PC-3 (cell line): ENCODE results near the gene ENTPD2. TPM values are rescaled to one million over a fixed set of nuclear protein-coding genes. Genes with fewer than 3 reads are reported as not detected.
A peak's percentile ranks its signal among the peaks of the same experiment; 100 is the strongest.

Experiments
- ATAC-seq: fragments of 200-7000 bp; cut with Tn5 transposase; 2 replicates; pipeline ENCODE4 v1.9.1; 2020; ENCODE audit warnings: mild to moderate bottlenecking, moderate library complexity
- BruUV-seq: library from RNA; stranded (reverse); fragments of 400-500 nt; replicated peaks from 2 replicates; lab custom pipeline; 2021; lab: Mats Ljungman, UMichigan
- CTCF ChIA-PET: fragments of 300-600 bp; sonication (Branson Sonifier 250); formaldehyde crosslinking; loops from one replicate; lab custom pipeline; 2022; ENCODE audit warnings: antibody characterized with exemption; lab: Charles Lee
- POLR2A ChIA-PET: fragments of 300-600 bp; sonication (Branson Sonifier 250); formaldehyde crosslinking; loops from one replicate; lab custom pipeline; 2022; ENCODE audit warnings: antibody characterized with exemption; ENCODE audit not compliant: unreplicated experiment; lab: Charles Lee
- DNase-seq: peaks from one replicate; pipeline ENCODE4 v3.0.0-alpha.2; 2015
- H2AFZ ChIP-seq: fragments of 300-600 bp; sonication (generic); 2 replicates; pipeline ENCODE4 v1.6.0; 2016; ENCODE audit warnings: antibody characterized with exemption, low read length
- H3F3A ChIP-seq: fragments of 300-600 bp; sonication (generic); one replicate; pipeline ENCODE4 v1.6.0; 2017; ENCODE audit warnings: antibody characterized with exemption, low read length, control low read depth, mild to moderate bottlenecking; ENCODE audit not compliant: unreplicated experiment
- H3K27ac ChIP-seq: fragments of 300-600 bp; sonication (generic); 2 replicates; pipeline ENCODE4 v1.5.1; 2016; ENCODE audit warnings: mild to moderate bottlenecking, low read length
- H3K27me3 ChIP-seq: fragments of 300-600 bp; sonication (generic); 2 replicates; pipeline ENCODE4 v1.6.1; 2016; ENCODE audit warnings: low read length, mixed read lengths
- H3K36me3 ChIP-seq: fragments of 300-600 bp; sonication (generic); 2 replicates; pipeline ENCODE4 v1.6.1; 2016; ENCODE audit warnings: low read depth, mixed run types, low read length, mixed read lengths
- H3K4me1 ChIP-seq: fragments of 300-600 bp; sonication (generic); 2 replicates; pipeline ENCODE4 v1.5.1; 2016; ENCODE audit warnings: low read length; ENCODE audit not compliant: insufficient read depth
- H3K4me2 ChIP-seq: fragments of 300-600 bp; sonication (generic); 2 replicates; pipeline ENCODE4 v1.6.0; 2016; ENCODE audit warnings: low read length
- H3K4me3 ChIP-seq: fragments of 300-600 bp; sonication (generic); 2 replicates; pipeline ENCODE4 v1.5.1; 2016; ENCODE audit warnings: mild to moderate bottlenecking, low read length, mixed read lengths
- H3K79me2 ChIP-seq: fragments of 300-600 bp; sonication (generic); 2 replicates; pipeline ENCODE4 v1.6.1; 2017; ENCODE audit warnings: low read length, mixed read lengths
- H3K9ac ChIP-seq: fragments of 300-600 bp; sonication (generic); 2 replicates; pipeline ENCODE4 v1.6.0; 2016; ENCODE audit warnings: mild to moderate bottlenecking, low read length
- H3K9me2 ChIP-seq: fragments of 300-600 bp; sonication (generic); replicated peaks from 2 replicates; pipeline ENCODE4 v1.6.1; 2016; ENCODE audit warnings: mixed run types, low read length, mixed read lengths
- H3K9me3 ChIP-seq: fragments of 300-600 bp; sonication (generic); 2 replicates; pipeline ENCODE4 v1.6.1; 2016; ENCODE audit warnings: low read length, mixed read lengths
- H4K20me1 ChIP-seq: fragments of 300-600 bp; sonication (generic); 2 replicates; pipeline ENCODE4 v1.6.1; 2016; ENCODE audit warnings: low read length, mixed read lengths
- CTCF ChIP-seq: fragments of 300-600 bp; sonication (generic); conservative IDR thresholded peaks from 2 replicates; pipeline ENCODE4 v1.5.1; 2017; ENCODE audit warnings: antibody characterized with exemption, low read depth, mild to moderate bottlenecking, low read length
- EZH2 ChIP-seq: fragments of 300-600 bp; sonication (generic); IDR thresholded peaks from one replicate; pipeline ENCODE4 v1.6.1; 2017; ENCODE audit warnings: antibody characterized with exemption, mild to moderate bottlenecking, low read length; ENCODE audit not compliant: unreplicated experiment
- EZH2phosphoT487 ChIP-seq: fragments of 300-600 bp; sonication (generic); IDR thresholded peaks from 2 replicates; pipeline ENCODE4 v1.6.1; 2018; ENCODE audit warnings: mild to moderate bottlenecking, antibody characterized with exemption, low read length, borderline replicate concordance
- intact Hi-C: fragments of 100-400 bp; cut with micrococcal nuclease; formaldehyde crosslinking; loops from 2 replicates; pipeline ENCODE4 v1.9.0; 2023
- total RNA-seq: library from RNA; depleted of rRNA; stranded (reverse); fragments of >200 nt; gene quantifications from 2 replicates; pipeline ENCODE4 v1.2.3, GENCODE V29; 2014

ENTPD2 gene
- total RNA-seq, 1 experiment from 2014 or later = 1.3 TPM

- H3K9me3 ChIP-seq = no peaks in the 10 kb centered on the region
- no peaks in the 10 kb centered on the region for H3K36me3 ChIP-seq
- H3K4me2 ChIP-seq = no peak overlapping the region
- intact Hi-C loops = no loop called here
- H3K79me2 ChIP-seq = no peaks in the 10 kb centered on the region
- H3F3A ChIP-seq = no peaks in the 10 kb centered on the region
- H3K27ac ChIP-seq = no peak overlapping the region
- H2AFZ ChIP-seq = no peak overlapping the region
- no peaks in the 10 kb centered on the region for H3K9me2 ChIP-seq
- no peaks in the 10 kb centered on the region for H4K20me1 ChIP-seq
- no peak overlapping the region for H3K4me3 ChIP-seq
- no TSS peak for BruUV-seq
- TF ChIP-seq EZH2 (no peak), EZH2phosphoT487 (no peak), CTCF (no peak)
- ChIA-PET POLR2A (no interaction called here), CTCF (no interaction called here)
- H3K27me3 ChIP-seq = no peaks in the 10 kb centered on the region
- DNase-seq (no peak), ATAC-seq (no peak)
- no peaks in the 10 kb centered on the region for H3K4me1 ChIP-seq
- H3K9ac ChIP-seq = no peak overlapping the region
Measured at GRCh38 chr9:137011907-137012675, 41.8 kb downstream of the ENTPD2 start.

- H3K9ac ChIP-seq = no peak overlapping the region
- no peak overlapping the region for H3K4me2 ChIP-seq
- ChIA-PET POLR2A (no interaction called here), CTCF (no interaction called here)
- no peak overlapping the region for H2AFZ ChIP-seq
- H3K27ac ChIP-seq = no peak overlapping the region
- H3K36me3 ChIP-seq = no peaks in the 10 kb centered on the region
- ATAC-seq = no peak
- no peaks in the 10 kb centered on the region for H3K9me3 ChIP-seq
- no peaks in the 10 kb centered on the region for H3K79me2 ChIP-seq
- no peak for TF ChIP-seq EZH2phosphoT487
- no peak for TF ChIP-seq CTCF
- no peak for TF ChIP-seq EZH2
- no peak overlapping the region for H3K4me3 ChIP-seq
- no peak for DNase-seq
- no peaks in the 10 kb centered on the region for H3K9me2 ChIP-seq
- H3K27me3 ChIP-seq = no peaks in the 10 kb centered on the region
- H3F3A ChIP-seq = no peaks in the 10 kb centered on the region
- TSS peak; percentile 18 for BruUV-seq
- intact Hi-C loops = no loop called here
- no peaks in the 10 kb centered on the region for H4K20me1 ChIP-seq
- no peaks in the 10 kb centered on the region for H3K4me1 ChIP-seq
Measured at GRCh38 chr9:137011156-137011555, 42.7 kb downstream of the ENTPD2 start.

DNA sequence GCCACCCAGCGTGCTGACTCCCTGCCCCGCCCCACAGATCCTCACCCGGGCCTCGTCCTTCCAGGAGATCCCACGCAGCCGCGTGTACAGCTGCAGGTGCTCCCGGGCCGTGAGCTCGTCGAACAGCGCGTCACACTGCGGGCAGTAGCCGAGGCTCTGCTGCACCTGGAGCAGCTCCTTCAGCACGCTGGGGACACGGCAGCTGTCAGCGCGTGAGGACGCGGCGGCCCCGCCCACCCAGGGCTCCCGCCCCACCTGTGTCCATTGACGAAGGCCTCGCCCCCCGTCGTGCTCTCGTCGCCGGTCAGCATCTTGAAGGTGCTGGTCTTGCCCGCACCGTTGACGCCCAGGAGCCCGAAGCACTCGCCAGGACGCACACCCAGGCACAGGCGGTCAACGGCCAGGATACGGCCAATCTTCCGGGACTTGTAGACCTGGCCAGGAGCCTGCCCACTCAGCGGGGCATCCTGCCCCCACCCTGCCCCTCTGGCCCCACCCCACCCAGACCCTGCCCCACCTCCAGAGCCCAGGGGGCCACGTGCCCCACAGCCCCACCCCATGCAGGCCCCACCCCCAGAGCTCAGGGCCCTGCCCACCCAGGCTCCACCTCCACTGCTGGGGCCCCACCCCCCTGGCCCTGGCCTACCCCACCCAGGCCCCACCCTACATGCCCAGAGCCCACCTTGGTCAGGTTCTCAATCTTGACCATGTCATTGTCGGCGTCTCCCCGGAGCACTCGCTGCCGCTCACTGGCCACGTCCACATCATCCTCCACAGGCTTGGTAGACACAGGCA, 43.7 kb downstream of the ENTPD2 start:
- CTCF ChIA-PET = no interaction called here

More for the DNA sequence above, 43.7 kb downstream of the ENTPD2 start:
- no peaks in the 10 kb centered on the region for H3K27me3 ChIP-seq
- H3K4me1 ChIP-seq = no peaks in the 10 kb centered on the region
- no peak overlapping the region for H3K9ac ChIP-seq
- no peak overlapping the region for H3K4me3 ChIP-seq
- H3K79me2 ChIP-seq = no peaks in the 10 kb centered on the region
- BruUV-seq = no TSS peak
- H3K9me2 ChIP-seq = no peaks in the 10 kb centered on the region
- H3K9me3 ChIP-seq = no peaks in the 10 kb centered on the region
- H3K4me2 ChIP-seq = no peak overlapping the region
- H2AFZ ChIP-seq = no peak overlapping the region
- TF ChIP-seq EZH2 (no peak), EZH2phosphoT487 (no peak), CTCF (no peak)
- no peak overlapping the region for H3K27ac ChIP-seq
- DNase-seq = no peak
- intact Hi-C loops = no loop called here
- H4K20me1 ChIP-seq = no peaks in the 10 kb centered on the region
- POLR2A ChIA-PET = no interaction called here
- no peak for ATAC-seq
- H3F3A ChIP-seq = no peaks in the 10 kb centered on the region
- H3K36me3 ChIP-seq = no peaks in the 10 kb centered on the region
